Panc1 (cell line): Measurements from ENCODE around the gene HEMK1. TPM values are rescaled to one million over a fixed set of nuclear protein-coding genes. Genes with fewer than 3 reads are reported as not detected.

Experiments used
- ATAC-seq: fragments of 200-7000 bp; cut with Tn5 transposase; 2 replicates; pipeline ENCODE4 v1.9.1; 2020; ENCODE audit warnings: mild to moderate bottlenecking, moderate library complexity
- BruUV-seq: library from RNA; stranded (reverse); fragments of 400-500 nt; replicated peaks from 2 replicates; lab custom pipeline; 2021; lab: Mats Ljungman, UMichigan
- CTCF ChIA-PET: fragments of 300-600 bp; sonication (Branson Sonifier 250); formaldehyde crosslinking; loops from one replicate; lab custom pipeline; 2022; ENCODE audit warnings: antibody characterized with exemption; lab: Charles Lee
- POLR2A ChIA-PET: fragments of 300-600 bp; sonication (Branson Sonifier 250); formaldehyde crosslinking; loops from one replicate; lab custom pipeline; 2022; ENCODE audit warnings: antibody characterized with exemption; lab: Charles Lee
- DNase-seq: peaks from one replicate; pipeline ENCODE4 v3.0.0-alpha.2; 2010; ENCODE audit warnings: low read depth, low spot score
- H3K27ac ChIP-seq: 2 replicates; pipeline ENCODE4 v1.5.1; 2011; ENCODE audit warnings: mild to moderate bottlenecking, low read length, inconsistent platforms
- H3K27me3 ChIP-seq: fragments of 200-500 bp; sonication (Bioruptor generic); 2 replicates; pipeline ENCODE4 v1.6.0; 2014; ENCODE audit warnings: low read length, inconsistent platforms; ENCODE audit not compliant: control insufficient read depth, insufficient read depth
- H3K36me3 ChIP-seq: fragments of 200-500 bp; sonication (Bioruptor generic); 2 replicates; pipeline ENCODE4 v1.5.1; 2014; ENCODE audit warnings: inconsistent platforms, mild to moderate bottlenecking, low read length, moderate library complexity; ENCODE audit not compliant: control insufficient read depth, insufficient read depth
- H3K4me1 ChIP-seq: 2 replicates; pipeline ENCODE4 v1.5.1; 2011; ENCODE audit warnings: inconsistent platforms, mild to moderate bottlenecking, low read length, moderate library complexity; ENCODE audit not compliant: control insufficient read depth, insufficient read depth
- H3K4me3 ChIP-seq, 2 experiments: 2 replicates each; pipeline ENCODE4 v1.5.1; 2011 to 2012; ENCODE audit warnings: low read depth in 2 of 2, low read length in 2 of 2, mild to moderate bottlenecking in 2 of 2, inconsistent platforms in 1 of 2, moderate library complexity in 1 of 2
- H3K9me3 ChIP-seq: fragments of 200-500 bp; sonication (Bioruptor generic); 2 replicates; pipeline ENCODE4 v1.5.1; 2014; ENCODE audit warnings: low read depth, mild to moderate bottlenecking, inconsistent platforms, low read length, moderate library complexity; ENCODE audit not compliant: control insufficient read depth, insufficient read depth
- CTCF ChIP-seq: fragments of 450-650 bp; IDR thresholded peaks from 2 replicates; pipeline ENCODE4 v1.5.1; 2017; ENCODE audit warnings: mild to moderate bottlenecking
- POLR2AphosphoS5 ChIP-seq: IDR thresholded peaks from 2 replicates; pipeline ENCODE4 v1.6.1; 2012; ENCODE audit warnings: mild to moderate bottlenecking, low read depth, low read length, moderate library complexity
- REST ChIP-seq, 2 experiments: IDR thresholded peaks; 2 replicates each; pipeline ENCODE4 v1.6.1; 2011 to 2012; ENCODE audit warnings: low read depth in 2 of 2, control low read depth in 1 of 2, low read length in 1 of 2, mild to moderate bottlenecking in 1 of 2, moderate library complexity in 1 of 2; ENCODE audit not compliant: insufficient read depth in 1 of 2
- SIN3A ChIP-seq: IDR thresholded peaks from 2 replicates; pipeline ENCODE4 v1.6.1; 2012; ENCODE audit warnings: low read depth, mild to moderate bottlenecking, low read length, moderate library complexity, borderline replicate concordance; ENCODE audit not compliant: insufficient read depth
- TCF7L2 ChIP-seq: IDR thresholded peaks from 2 replicates; pipeline ENCODE4 v1.6.1; 2011; ENCODE audit warnings: mild to moderate bottlenecking, low read depth, low read length, inconsistent platforms
- in situ Hi-C: cut with HindIII; loops from 2 replicates; pipeline ENCODE4 v1.10.0; 2016; ENCODE audit warnings: low sequenced_read_pairs, low pct_unique_long_range_greater_than_20kb
- intact Hi-C: fragments of 100-400 bp; cut with micrococcal nuclease; formaldehyde crosslinking; loops from one replicate; pipeline ENCODE4 v1.10.0; 2022; ENCODE audit not compliant: unreplicated experiment
- total RNA-seq: library from RNA; stranded (reverse); gene quantifications from one replicate; pipeline ENCODE4 v1.2.1, GENCODE V29; 2021; ENCODE audit not compliant: unreplicated experiment

HEMK1 gene
- total RNA-seq, 1 experiment from 2014 or later: 12.1 TPM

GRCh38 chr3:50586763-50587070, 17.4 kb downstream of the HEMK1 start:
- TF ChIP-seq POLR2AphosphoS5: no peak
- TF ChIP-seq CTCF: no peak
- no peak for TF ChIP-seq TCF7L2
- TF ChIP-seq REST (IDR thresholded peaks at IDR 0.05; ENCODE audit: insufficient read depth in 1 of 2, low read depth in 2 of 2, low read length in 1 of 2): no peak
- TF ChIP-seq SIN3A: no peak
- H3K27ac ChIP-seq: no peak overlapping the region
- in situ Hi-C loops (no loop called here), intact Hi-C loops (no loop called here)
- no TSS peak for BruUV-seq
- no peak overlapping the region for H3K4me3 ChIP-seq
- DNase-seq (no peak), ATAC-seq (no peak)
- H3K27me3 ChIP-seq: no peaks in the 10 kb centered on the region
- ChIA-PET CTCF (no interaction called here), POLR2A (no interaction called here)
- H3K36me3 ChIP-seq: no peaks in the 10 kb centered on the region
- H3K4me1 ChIP-seq: no peaks in the 10 kb centered on the region
- H3K9me3 ChIP-seq: no peaks in the 10 kb centered on the region

- TF ChIP-seq TCF7L2: no peak
- no peak for TF ChIP-seq CTCF
- no peak for TF ChIP-seq REST (IDR thresholded peaks at IDR 0.05; ENCODE audit: insufficient read depth in 1 of 2, low read depth in 2 of 2, low read length in 1 of 2)
- no peak for TF ChIP-seq POLR2AphosphoS5
- TF ChIP-seq SIN3A: no peak
- in situ Hi-C loops: no loop called here
- intact Hi-C loops: no loop called here
- no peaks in the 10 kb centered on the region for H3K9me3 ChIP-seq
- no peak overlapping the region for H3K4me3 ChIP-seq
- no peak for DNase-seq
- no TSS peak for BruUV-seq
- no peak overlapping the region for H3K27ac ChIP-seq
- no peaks in the 10 kb centered on the region for H3K27me3 ChIP-seq
- H3K4me1 ChIP-seq: no peaks in the 10 kb centered on the region
- H3K36me3 ChIP-seq: no peaks in the 10 kb centered on the region
- ChIA-PET CTCF (interaction anchor here (0.5 kb wide), 1 partner anchor 327 kb away, joined by 4 read pairs; no protein-coding TSS in a partner anchor), POLR2A (interaction anchor here (0.6 kb wide), 1 partner anchor 995 kb away, joined by 5 read pairs; no protein-coding TSS in a partner anchor)
- ATAC-seq: no peak
Observed at GRCh38 chr3:50587373-50587772, 18.1 kb downstream of the HEMK1 start.
